Measurements from ENCODE around the gene BIRC5. TPM values are rescaled to one million over a fixed set of nuclear protein-coding genes. Genes with fewer than 3 reads are reported as not detected.
A peak's percentile ranks its signal among the peaks of the same experiment; 100 is the strongest.

BIRC5 gene
- total RNA-seq, 1 experiment from 2014 or later = 140 TPM

DNA sequence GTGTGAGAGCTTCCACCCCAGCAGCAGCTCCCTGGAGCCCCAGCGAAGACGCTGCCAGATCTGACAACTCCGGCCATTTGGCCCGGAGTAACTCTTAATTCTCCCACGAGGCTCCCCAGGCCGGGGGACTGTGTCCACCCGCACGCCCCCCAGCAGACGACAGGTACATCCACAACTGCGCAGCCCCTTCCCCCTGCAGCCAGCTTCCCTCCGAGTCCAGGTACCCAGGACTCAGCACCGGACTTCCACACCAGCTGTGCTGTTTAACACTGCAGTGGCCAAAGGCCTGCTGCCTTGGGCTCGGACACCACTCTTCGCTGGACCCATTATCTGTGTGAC, 38.4 kb upstream of the BIRC5 start:
- no peaks in the 10 kb centered on the region for H3K9me3 ChIP-seq (ENCODE audit: control insufficient read depth in 1 of 2, insufficient read depth in 1 of 2, low read depth in 1 of 2, low read length in 2 of 2)
- peak overlapping the region; percentile 38; the same call in 1 of the 2 replicates for H3K27ac ChIP-seq (ENCODE audit: low read depth, low read length)
- H2AFZ ChIP-seq (ENCODE audit: low read depth, low read length, poor library complexity, severe bottlenecking) = no peak overlapping the region
- intact Hi-C loops (cut with micrococcal nuclease) = no loop called here
- TF ChIP-seq, protein P1, sequence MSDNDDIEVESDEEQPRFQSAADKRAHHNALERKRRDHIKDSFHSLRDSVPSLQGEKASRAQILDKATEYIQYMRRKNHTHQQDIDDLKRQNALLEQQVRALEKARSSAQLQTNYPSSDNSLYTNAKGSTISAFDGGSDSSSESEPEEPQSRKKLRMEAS (IDR thresholded peaks at IDR 0.05) = no peak
- no peak for TF ChIP-seq EZH2 (IDR thresholded peaks at IDR 0.05)
- no peak for TF ChIP-seq JUND (IDR thresholded peaks at IDR 0.05)
- TF ChIP-seq, protein P2, sequence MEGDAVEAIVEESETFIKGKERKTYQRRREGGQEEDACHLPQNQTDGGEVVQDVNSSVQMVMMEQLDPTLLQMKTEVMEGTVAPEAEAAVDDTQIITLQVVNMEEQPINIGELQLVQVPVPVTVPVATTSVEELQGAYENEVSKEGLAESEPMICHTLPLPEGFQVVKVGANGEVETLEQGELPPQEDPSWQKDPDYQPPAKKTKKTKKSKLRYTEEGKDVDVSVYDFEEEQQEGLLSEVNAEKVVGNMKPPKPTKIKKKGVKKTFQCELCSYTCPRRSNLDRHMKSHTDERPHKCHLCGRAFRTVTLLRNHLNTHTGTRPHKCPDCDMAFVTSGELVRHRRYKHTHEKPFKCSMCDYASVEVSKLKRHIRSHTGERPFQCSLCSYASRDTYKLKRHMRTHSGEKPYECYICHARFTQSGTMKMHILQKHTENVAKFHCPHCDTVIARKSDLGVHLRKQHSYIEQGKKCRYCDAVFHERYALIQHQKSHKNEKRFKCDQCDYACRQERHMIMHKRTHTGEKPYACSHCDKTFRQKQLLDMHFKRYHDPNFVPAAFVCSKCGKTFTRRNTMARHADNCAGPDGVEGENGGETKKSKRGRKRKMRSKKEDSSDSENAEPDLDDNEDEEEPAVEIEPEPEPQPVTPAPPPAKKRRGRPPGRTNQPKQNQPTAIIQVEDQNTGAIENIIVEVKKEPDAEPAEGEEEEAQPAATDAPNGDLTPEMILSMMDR (IDR thresholded peaks at IDR 0.05 in 2 of 3, conservative IDR thresholded peaks at IDR 0.05 in 1 of 3; ENCODE audit: borderline replicate concordance in 1 of 3, insufficient read depth in 1 of 3, low read depth in 2 of 3, low read length in 2 of 3) = no peak
- TF ChIP-seq POLR2AphosphoS5 (IDR thresholded peaks at IDR 0.05; ENCODE audit: low read depth, low read length) = no peak
- TF ChIP-seq EZH2phosphoT487 (IDR thresholded peaks at IDR 0.05; ENCODE audit: borderline replicate concordance) = no peak
- no peak for TF ChIP-seq EGR1 (IDR thresholded peaks at IDR 0.05; ENCODE audit: low read depth)
- no peak for TF ChIP-seq ZFX (IDR thresholded peaks at IDR 0.05)
- TF ChIP-seq SIN3A (IDR thresholded peaks at IDR 0.05; ENCODE audit: low read depth) = no peak; the same call in 1 of the 2 replicates
- no peak for TF ChIP-seq ELF1 (IDR thresholded peaks at IDR 0.05; ENCODE audit: borderline replicate concordance, low read depth)
- no peak for TF ChIP-seq CBX3 (IDR thresholded peaks at IDR 0.05; ENCODE audit: low read depth)
- no peak for TF ChIP-seq SRF (IDR thresholded peaks at IDR 0.05; ENCODE audit: low read depth)
- TF ChIP-seq SP1 (IDR thresholded peaks at IDR 0.05; ENCODE audit: low read depth) = no peak
- TF ChIP-seq CEBPB (IDR thresholded peaks at IDR 0.05; ENCODE audit: low read depth) = no peak
- no peak for TF ChIP-seq POLR2A (IDR thresholded peaks at IDR 0.05; ENCODE audit: borderline replicate concordance, extremely low read depth, insufficient read depth, insufficient read length)
- no peak for TF ChIP-seq TCF7L2 (IDR thresholded peaks at IDR 0.05; ENCODE audit: borderline replicate concordance, extremely low read depth, insufficient read depth, insufficient read length)
- TF ChIP-seq, protein P3, sequence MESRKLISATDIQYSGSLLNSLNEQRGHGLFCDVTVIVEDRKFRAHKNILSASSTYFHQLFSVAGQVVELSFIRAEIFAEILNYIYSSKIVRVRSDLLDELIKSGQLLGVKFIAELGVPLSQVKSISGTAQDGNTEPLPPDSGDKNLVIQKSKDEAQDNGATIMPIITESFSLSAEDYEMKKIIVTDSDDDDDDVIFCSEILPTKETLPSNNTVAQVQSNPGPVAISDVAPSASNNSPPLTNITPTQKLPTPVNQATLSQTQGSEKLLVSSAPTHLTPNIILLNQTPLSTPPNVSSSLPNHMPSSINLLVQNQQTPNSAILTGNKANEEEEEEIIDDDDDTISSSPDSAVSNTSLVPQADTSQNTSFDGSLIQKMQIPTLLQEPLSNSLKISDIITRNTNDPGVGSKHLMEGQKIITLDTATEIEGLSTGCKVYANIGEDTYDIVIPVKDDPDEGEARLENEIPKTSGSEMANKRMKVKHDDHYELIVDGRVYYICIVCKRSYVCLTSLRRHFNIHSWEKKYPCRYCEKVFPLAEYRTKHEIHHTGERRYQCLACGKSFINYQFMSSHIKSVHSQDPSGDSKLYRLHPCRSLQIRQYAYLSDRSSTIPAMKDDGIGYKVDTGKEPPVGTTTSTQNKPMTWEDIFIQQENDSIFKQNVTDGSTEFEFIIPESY (IDR thresholded peaks at IDR 0.05; ENCODE audit: extremely low read depth, insufficient replicate concordance, low read length) = no peak
- DNase-seq (ENCODE audit: low read depth, low spot score) (no peak), ATAC-seq (no peak)
- no peak overlapping the region for H3K4me2 ChIP-seq (ENCODE audit: low read length)
- H3K9me2 ChIP-seq (ENCODE audit: insufficient read depth) = no peaks in the 10 kb centered on the region
- ChIA-PET CTCF (interaction anchor here (0.9 to 3.2 kb wide), 10 partner anchors 11 to 156 kb away, joined by 3 to 17 read pairs (median 9); partner anchors contain the start of genes AFMID, TK1 and TMC8), RAD21 (ENCODE audit: low non-redundant PET in 1 of 2, low total read pairs in 2 of 2, uncharacterized antibody in 2 of 2, unreplicated experiment in 2 of 2) (interaction anchor here in 1 of 2 experiments (0.8 kb wide), 1 partner anchor 34 kb away, joined by 3 read pairs; no protein-coding TSS in a partner anchor), POLR2A (interaction anchor here (0.6 to 5.1 kb wide), 3 partner anchors 10 to 64 kb away, joined by 3 to 44 read pairs (median 3); partner anchors contain the start of genes AFMID and TK1)
- H3K4me1 ChIP-seq (ENCODE audit: control insufficient read depth in 1 of 2, insufficient read depth in 2 of 2, low read length in 2 of 2) = peaks cover 12 to 35% of the 10 kb centered on the region in 2 experiments; a peak in 3 of 4 replicates
- peaks cover 14% of the 10 kb centered on the region; the same call in 1 of the 2 replicates for H3K79me2 ChIP-seq (ENCODE audit: insufficient read depth, low read length)
- H3K27me3 ChIP-seq (ENCODE audit: insufficient read depth, low read length) = no peaks in the 10 kb centered on the region
- H4K20me1 ChIP-seq (ENCODE audit: insufficient read depth) = no peaks in the 10 kb centered on the region; the same call in 1 of the 2 replicates
- H3K9ac ChIP-seq (ENCODE audit: low read length) = no peak overlapping the region
- H3K36me3 ChIP-seq (ENCODE audit: control insufficient read depth in 1 of 2, insufficient read depth in 2 of 2, low read length in 2 of 2) = peaks cover 41 to 74% of the 10 kb centered on the region in 2 experiments
- BruUV-seq (replicated peaks) = no TSS peak
- H3K4me3 ChIP-seq (replicated peaks in 1 of 2; ENCODE audit: low read depth in 1 of 2, low read length in 2 of 2) = no peak overlapping the region

Measured in HCT116 (cell line).